GM12878 (cell line): Measurements from ENCODE around the gene CNTN4. TPM values are rescaled to one million over a fixed set of nuclear protein-coding genes. Genes with fewer than 3 reads are reported as not detected.

Source experiments
- ATAC-seq: fragments of 200-7000 bp; cut with Tn5 transposase; 3 replicates; pipeline ENCODE4 v1.9.1; 2020; ENCODE audit warnings: mild to moderate bottlenecking, moderate library complexity
- BruUV-seq: library from RNA; stranded (reverse); fragments of 400-500 nt; replicated peaks from 2 replicates; lab custom pipeline; 2021; lab: Mats Ljungman, UMichigan
- CTCF ChIA-PET: fragments of 300-600 bp; sonication (Branson Sonifier 250); formaldehyde crosslinking; extraction: SDS; loops from one replicate; lab custom pipeline; 2021; ENCODE audit warnings: inconsistent platforms; lab: Yijun Ruan, JAX
- POLR2A ChIA-PET: fragments of 350-600 bp; formaldehyde crosslinking; extraction: SDS; loops from one replicate; lab custom pipeline; 2021; ENCODE audit warnings: inconsistent platforms; lab: Charles Lee
- RAD21 ChIA-PET: fragments of 300-600 bp; sonication (Branson Sonifier 250); formaldehyde crosslinking; loops from one replicate; lab custom pipeline; 2023; ENCODE audit warnings: antibody characterized with exemption; ENCODE audit not compliant: unreplicated experiment; lab: Charles Lee
- SMC1A ChIA-PET: fragments of 300-600 bp; sonication (Branson Sonifier 250); formaldehyde crosslinking; loops from one replicate; lab custom pipeline; 2023; ENCODE audit not compliant: unreplicated experiment, uncharacterized antibody; lab: Charles Lee
- DNase-seq: peaks from one replicate; pipeline ENCODE4 v3.0.0-alpha.2; 2011; ENCODE audit warnings: low read depth, low spot score
- FAIRE-seq: peaks from 3 replicates; lab custom pipeline; 2011; peaks lifted over from hg19 to GRCh38; lab: Jason Lieb, UNC
- H2AFZ ChIP-seq: 2 replicates; pipeline ENCODE4 v1.6.0; 2011; ENCODE audit warnings: low read depth, low read length, control low read depth; ENCODE audit not compliant: control insufficient read depth
- H3K27ac ChIP-seq: 2 replicates; pipeline ENCODE4 v1.5.1; 2011; ENCODE audit warnings: control low read depth; ENCODE audit not compliant: control insufficient read depth, insufficient read depth
- H3K27me3 ChIP-seq, 2 experiments: replicated peaks in 1 of 2; 2 replicates each; pipeline versions ENCODE4 v1.6.0 to v1.6.1; 2011; ENCODE audit warnings: low read length in 1 of 2; ENCODE audit not compliant: control insufficient read depth in 2 of 2, insufficient read depth in 2 of 2
- H3K36me3 ChIP-seq, 2 experiments: 2 replicates each; pipeline ENCODE4 v1.5.1; 2011; ENCODE audit warnings: low read length in 1 of 2; ENCODE audit not compliant: control insufficient read depth in 2 of 2, insufficient read depth in 2 of 2
- H3K4me1 ChIP-seq: 2 replicates; pipeline ENCODE4 v1.6.1; 2011; ENCODE audit warnings: mild to moderate bottlenecking, low read length, moderate library complexity, mixed read lengths; ENCODE audit not compliant: control insufficient read depth, insufficient read depth
- H3K4me2 ChIP-seq: 2 replicates; pipeline ENCODE4 v1.6.0; 2011; ENCODE audit warnings: control low read depth; ENCODE audit not compliant: control insufficient read depth, insufficient read depth
- H3K4me3 ChIP-seq: fragments of 200-600 bp; sonication (generic); 2 replicates; pipeline ENCODE4 v1.5.1; 2016
- H3K79me2 ChIP-seq: 2 replicates; pipeline ENCODE4 v1.6.0; 2011; ENCODE audit warnings: low read length; ENCODE audit not compliant: control insufficient read depth, insufficient read depth
- H3K9ac ChIP-seq: 2 replicates; pipeline ENCODE4 v1.8.0; 2011; ENCODE audit warnings: low read length, control low read depth, mixed read lengths; ENCODE audit not compliant: control insufficient read depth, insufficient read depth
- H3K9me3 ChIP-seq: replicated peaks from 3 replicates; pipeline ENCODE4 v1.5.1; 2011; ENCODE audit warnings: mild to moderate bottlenecking, low read length; ENCODE audit not compliant: control insufficient read depth, insufficient read depth
- H4K20me1 ChIP-seq: 2 replicates; pipeline ENCODE4 v1.6.0; 2011; ENCODE audit not compliant: control insufficient read depth, insufficient read depth
- BACH1 ChIP-seq: fragments of 450-650 bp; IDR thresholded peaks from 2 replicates; pipeline ENCODE4 v1.6.1; 2017; ENCODE audit warnings: mild to moderate bottlenecking, borderline replicate concordance
- BCL11A ChIP-seq: IDR thresholded peaks from 2 replicates; pipeline ENCODE4 v1.6.1; 2011; ENCODE audit warnings: low read depth, low read length
- CHD2 ChIP-seq: IDR thresholded peaks from 2 replicates; pipeline ENCODE4 v1.6.1; 2011; ENCODE audit warnings: low read depth, low read length, improper control_type of control experiment, borderline replicate concordance
- ELK1 ChIP-seq: IDR thresholded peaks from 2 replicates; pipeline ENCODE4 v1.6.1; 2012; ENCODE audit warnings: low read depth, low read length, improper control_type of control experiment
- FOS ChIP-seq: IDR thresholded peaks from 3 replicates; pipeline ENCODE4 v1.6.1; 2011; ENCODE audit warnings: borderline replicate concordance; ENCODE audit not compliant: insufficient read length; ENCODE audit errors: extremely low read depth
- IKZF2 ChIP-seq, 2 experiments: fragments of 450-650 bp; IDR thresholded peaks; 2 replicates each; pipeline ENCODE4 v1.6.1; 2017; ENCODE audit warnings: mild to moderate bottlenecking in 2 of 2, moderate library complexity in 2 of 2
- JUNB ChIP-seq: IDR thresholded peaks from 2 replicates; pipeline ENCODE4 v1.6.1; 2016; ENCODE audit warnings: antibody characterized with exemption, mild to moderate bottlenecking
- MEF2A ChIP-seq: IDR thresholded peaks from 2 replicates; pipeline ENCODE4 v1.6.1; 2011; ENCODE audit warnings: low read depth, mild to moderate bottlenecking, low read length, moderate library complexity; ENCODE audit not compliant: insufficient read depth
- MLLT1 ChIP-seq: fragments of 450-650 bp; IDR thresholded peaks from 2 replicates; pipeline ENCODE4 v1.6.1; 2016; ENCODE audit warnings: mild to moderate bottlenecking
- MXI1 ChIP-seq: fragments of 150-350 bp; IDR thresholded peaks from 2 replicates; pipeline ENCODE4 v1.6.1; 2011; ENCODE audit warnings: low read depth, mild to moderate bottlenecking, inconsistent platforms, low read length, improper control_type of control experiment
- MYB ChIP-seq: fragments of 150-350 bp; IDR thresholded peaks from 2 replicates; pipeline ENCODE4 v1.6.1; 2014; ENCODE audit warnings: mild to moderate bottlenecking, low read depth, low read length, borderline replicate concordance
- NFYA ChIP-seq: IDR thresholded peaks from 2 replicates; pipeline ENCODE4 v1.6.1; 2011; ENCODE audit warnings: low read depth, mild to moderate bottlenecking, low read length, improper control_type of control experiment, borderline replicate concordance
- NR2C2 ChIP-seq: IDR thresholded peaks from 2 replicates; pipeline ENCODE4 v1.6.1; 2011; ENCODE audit warnings: borderline replicate concordance, low read depth; ENCODE audit not compliant: control insufficient read depth, insufficient read length
- POLR2AphosphoS5 ChIP-seq: IDR thresholded peaks from 2 replicates; pipeline ENCODE4 v1.6.1; 2011; ENCODE audit warnings: mild to moderate bottlenecking, low read length, inconsistent platforms
- RCOR1 ChIP-seq: conservative IDR thresholded peaks from 2 replicates; pipeline ENCODE4 v1.6.1; 2012; ENCODE audit warnings: low read depth, low read length, improper control_type of control experiment
- SKIL ChIP-seq: fragments of 450-650 bp; IDR thresholded peaks from 2 replicates; pipeline ENCODE4 v1.6.1; 2017; ENCODE audit warnings: mild to moderate bottlenecking, low read depth, inconsistent platforms; ENCODE audit not compliant: poor library complexity, severe bottlenecking
- SMC3 ChIP-seq: IDR thresholded peaks from 2 replicates; pipeline ENCODE4 v1.6.1; 2011; ENCODE audit warnings: low read length, improper control_type of control experiment, borderline replicate concordance
- ZBED1 ChIP-seq: IDR thresholded peaks from 2 replicates; pipeline ENCODE4 v1.6.1; 2016; ENCODE audit warnings: borderline replicate concordance
- ZZZ3 ChIP-seq: IDR thresholded peaks from 2 replicates; pipeline ENCODE4 v1.6.1; 2011; ENCODE audit warnings: low read depth; ENCODE audit not compliant: control insufficient read depth, insufficient read length
- whole genome bisulfite sequencing: methylation state at CpG from one replicate; pipeline ENCODE4 v1.1.6; 2016; ENCODE audit warnings: low lambda C conversion rate; ENCODE audit not compliant: insufficient replicate concordance, insufficient coverage; ENCODE audit errors: missing lambda C conversion rate; 5-methylcytosine and 5-hydroxymethylcytosine counted together
- in situ Hi-C: fragments of 300-500 bp; cut with MboI; formaldehyde crosslinking; loops from 9 replicates; pipeline ENCODE4 v1.14.3; 2018; ENCODE audit warnings: mixed read lengths
- intact Hi-C: fragments of 100-400 bp; cut with micrococcal nuclease; formaldehyde crosslinking; loops from one replicate; pipeline ENCODE4 v1.14.2; 2022; ENCODE audit not compliant: unreplicated experiment
- polyA plus RNA-seq, 11 experiments: library from polyadenylated mRNA; depleted of rRNA in 4 of 11; unstranded in 6 of 11; stranded (reverse) in 5 of 11; fragments of >200 nt; fragmentation: Nextera tagmentation in 4 of 11; fragmentation: Illumina TruSeq in 1 of 11; extraction: Ambion mirVana in 4 of 11; extraction: Trizol in 1 of 11; gene quantifications; 1 replicate in 1 of 11; 2 replicates in 10 of 11; pipeline versions ENCODE4 v1.2.1 to v1.2.3, GENCODE V29; 2011 to 2016; ENCODE audit warnings: inconsistent platforms in 2 of 11, missing spikeins in 2 of 11, low read depth in 1 of 11
- total RNA-seq, 4 experiments: library from RNA; depleted of rRNA in 3 of 4; stranded (reverse); fragments of >200 nt in 3 of 4; fragmentation: Illumina TruSeq in 1 of 4; extraction: Trizol in 1 of 4; gene quantifications; 2 replicates each; pipeline versions ENCODE4 v1.2.1 to v1.2.3, GENCODE V29; 2013 to 2021

The CNTN4 gene
- total and polyA plus RNA-seq, 10 of the 15 experiments (the other 5 are each of a cell fraction or from before 2014, with no cell fraction given), result 0.05 to 0.43 (median 0.15) TPM; not detected in 1

DNA sequence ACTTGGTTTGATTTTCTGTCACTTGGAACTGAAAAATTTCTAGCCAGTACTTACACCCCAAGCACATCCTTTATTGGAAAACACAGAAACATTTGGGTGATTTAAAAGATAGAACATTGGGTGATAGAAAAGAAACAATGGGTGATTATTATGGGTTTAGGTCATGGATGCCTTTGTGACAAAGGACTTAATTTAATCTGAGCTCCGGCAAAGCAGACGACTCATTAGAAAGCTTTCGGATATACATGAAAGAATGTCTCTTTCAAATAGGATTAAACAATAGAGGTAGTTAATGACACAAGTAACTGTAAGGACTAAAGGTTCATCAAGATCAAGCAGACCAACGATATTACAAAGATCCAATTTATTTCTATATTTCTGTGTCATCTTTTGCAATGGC, 37.3 kb upstream of the CNTN4 start (continued):
- TF ChIP-seq RCOR1 (no peak), CHD2 (no peak), SKIL (no peak)

- no peak for FAIRE-seq
- POLR2A ChIA-PET, result no interaction called here
- Histone ChIP-seq H4K20me1 (no peaks in the 10 kb centered on the region), H3K27me3 (no peaks in the 10 kb centered on the region), H3K4me3 (no peak overlapping the region), H3K36me3 (no peaks in the 10 kb centered on the region), H3K9ac (no peak overlapping the region), H3K79me2 (no peaks in the 10 kb centered on the region), H2AFZ (no peak overlapping the region), H3K4me2 (no peak overlapping the region), H3K27ac (no peak overlapping the region), H3K4me1 (no peaks in the 10 kb centered on the region), H3K9me3 (no peaks in the 10 kb centered on the region)
- RAD21 ChIA-PET, result interaction anchor here (0.6 kb wide), 1 partner anchor 1019 kb away, joined by 3 read pairs; no protein-coding TSS in a partner anchor
- WGBS, result 3% methylated on average over 2 of the region's 2 CpGs
- in situ Hi-C loops (no loop called here), intact Hi-C loops (no loop called here)
- no peak for ATAC-seq
- SMC1A ChIA-PET, result interaction anchor here (1.0 kb wide), 1 partner anchor 1006 kb away, joined by 3 read pairs; no protein-coding TSS in a partner anchor
- BruUV-seq, result no TSS peak
- DNase-seq, result no peak
- CTCF ChIA-PET, result interaction anchor here (1.2 kb wide), 1 partner anchor 17 kb away, joined by 3 read pairs; no protein-coding TSS in a partner anchor
- TF ChIP-seq MEF2A (no peak), MYB (no peak), FOS (no peak), NR2C2 (no peak), NFYA (no peak), JUNB (no peak), ELK1 (no peak), POLR2AphosphoS5 (no peak), ZBED1 (no peak), SMC3 (no peak), BCL11A (no peak), IKZF2 (IDR thresholded peaks at IDR 0.05) (no peak), MXI1 (no peak), MLLT1 (no peak), ZZZ3 (no peak), BACH1 (no peak)
Measured at GRCh38 chr3:2071531-2071930, 27.1 kb upstream of the CNTN4 start.
